Nephron (organoid): ENCODE measurements around the gene LPP.
A peak's percentile ranks its signal among the peaks of the same experiment; 100 is the strongest.

Experiments used
- H3K27ac Mint-ChIP-seq, 3 experiments: 2 replicates each; pipeline ENCODE4 v1.8.0; 2020; ENCODE audit warnings: mixed read lengths in 3 of 3, mild to moderate bottlenecking in 2 of 3, moderate library complexity in 1 of 3
- H3K27me3 Mint-ChIP-seq: 2 replicates; pipeline ENCODE4 v1.8.0; 2021; ENCODE audit warnings: low read depth, mild to moderate bottlenecking, moderate library complexity, mixed read lengths
- H3K36me3 Mint-ChIP-seq: 2 replicates; pipeline ENCODE4 v1.8.0; 2020; ENCODE audit warnings: low read depth, mixed read lengths
- H3K4me1 Mint-ChIP-seq: 2 replicates; pipeline ENCODE4 v1.8.0; 2020; ENCODE audit warnings: mixed read lengths
- H3K4me3 Mint-ChIP-seq, 3 experiments: 2 replicates each; pipeline ENCODE4 v1.8.0; 2020; ENCODE audit warnings: mild to moderate bottlenecking in 3 of 3, mixed read lengths in 3 of 3, moderate library complexity in 2 of 3
- H3K9me3 Mint-ChIP-seq: 2 replicates; pipeline ENCODE4 v1.8.0; 2020; ENCODE audit warnings: mixed read lengths
- TF ChIP-seq, protein P1 (sequence below), 3 experiments: fragments of 200-600 bp; sonication (generic); IDR thresholded peaks; one replicate each; pipeline ENCODE4 v1.5.0; 2021; ENCODE audit warnings: antibody characterized with exemption in 3 of 3; ENCODE audit not compliant: unreplicated experiment in 3 of 3

LPP gene

GRCh38 chr3:188487652-188488051 is 333.7 kb downstream of the LPP start:
- H3K36me3 Mint-ChIP-seq: peaks cover 30% of the 10 kb centered on the region
- TF ChIP-seq, protein P1, sequence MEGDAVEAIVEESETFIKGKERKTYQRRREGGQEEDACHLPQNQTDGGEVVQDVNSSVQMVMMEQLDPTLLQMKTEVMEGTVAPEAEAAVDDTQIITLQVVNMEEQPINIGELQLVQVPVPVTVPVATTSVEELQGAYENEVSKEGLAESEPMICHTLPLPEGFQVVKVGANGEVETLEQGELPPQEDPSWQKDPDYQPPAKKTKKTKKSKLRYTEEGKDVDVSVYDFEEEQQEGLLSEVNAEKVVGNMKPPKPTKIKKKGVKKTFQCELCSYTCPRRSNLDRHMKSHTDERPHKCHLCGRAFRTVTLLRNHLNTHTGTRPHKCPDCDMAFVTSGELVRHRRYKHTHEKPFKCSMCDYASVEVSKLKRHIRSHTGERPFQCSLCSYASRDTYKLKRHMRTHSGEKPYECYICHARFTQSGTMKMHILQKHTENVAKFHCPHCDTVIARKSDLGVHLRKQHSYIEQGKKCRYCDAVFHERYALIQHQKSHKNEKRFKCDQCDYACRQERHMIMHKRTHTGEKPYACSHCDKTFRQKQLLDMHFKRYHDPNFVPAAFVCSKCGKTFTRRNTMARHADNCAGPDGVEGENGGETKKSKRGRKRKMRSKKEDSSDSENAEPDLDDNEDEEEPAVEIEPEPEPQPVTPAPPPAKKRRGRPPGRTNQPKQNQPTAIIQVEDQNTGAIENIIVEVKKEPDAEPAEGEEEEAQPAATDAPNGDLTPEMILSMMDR (IDR thresholded peaks at IDR 0.05; ENCODE audit: unreplicated experiment in 3 of 3): no peak
- H3K4me1 Mint-ChIP-seq: peaks cover 11% of the 10 kb centered on the region
- no peak overlapping the region for H3K27ac Mint-ChIP-seq
- H3K9me3 Mint-ChIP-seq: no peaks in the 10 kb centered on the region
- H3K4me3 Mint-ChIP-seq: no peak overlapping the region
- no peaks in the 10 kb centered on the region for H3K27me3 Mint-ChIP-seq

DNA sequence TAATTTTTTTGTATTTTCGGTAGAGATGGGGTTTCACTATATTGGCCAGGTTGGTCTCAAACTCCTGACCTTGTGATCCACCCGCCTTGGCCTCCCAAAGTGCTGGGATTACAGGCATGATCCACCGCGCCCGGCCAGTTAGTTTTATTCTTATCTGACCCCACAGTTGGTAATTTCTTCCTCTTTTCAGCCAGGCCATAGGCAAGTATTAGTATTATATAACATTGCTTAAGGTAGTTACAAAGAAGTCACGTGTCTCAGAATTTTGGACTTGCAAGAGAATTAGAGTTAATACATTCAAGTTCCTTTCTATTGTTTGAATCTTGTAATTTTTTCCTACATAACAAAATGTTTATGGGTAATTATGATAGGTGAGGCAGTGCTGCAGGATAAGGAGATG is 334.8 kb downstream of the LPP start:
- Mint-ChIP-seq H3K36me3 (peaks cover 32% of the 10 kb centered on the region), H3K4me1 (peaks cover 5% of the 10 kb centered on the region), H3K4me3 (no peak overlapping the region), H3K27ac (no peak overlapping the region), H3K9me3 (no peaks in the 10 kb centered on the region), H3K27me3 (no peaks in the 10 kb centered on the region)
- TF ChIP-seq, protein P1 (IDR thresholded peaks at IDR 0.05; ENCODE audit: unreplicated experiment in 3 of 3): no peak

DNA sequence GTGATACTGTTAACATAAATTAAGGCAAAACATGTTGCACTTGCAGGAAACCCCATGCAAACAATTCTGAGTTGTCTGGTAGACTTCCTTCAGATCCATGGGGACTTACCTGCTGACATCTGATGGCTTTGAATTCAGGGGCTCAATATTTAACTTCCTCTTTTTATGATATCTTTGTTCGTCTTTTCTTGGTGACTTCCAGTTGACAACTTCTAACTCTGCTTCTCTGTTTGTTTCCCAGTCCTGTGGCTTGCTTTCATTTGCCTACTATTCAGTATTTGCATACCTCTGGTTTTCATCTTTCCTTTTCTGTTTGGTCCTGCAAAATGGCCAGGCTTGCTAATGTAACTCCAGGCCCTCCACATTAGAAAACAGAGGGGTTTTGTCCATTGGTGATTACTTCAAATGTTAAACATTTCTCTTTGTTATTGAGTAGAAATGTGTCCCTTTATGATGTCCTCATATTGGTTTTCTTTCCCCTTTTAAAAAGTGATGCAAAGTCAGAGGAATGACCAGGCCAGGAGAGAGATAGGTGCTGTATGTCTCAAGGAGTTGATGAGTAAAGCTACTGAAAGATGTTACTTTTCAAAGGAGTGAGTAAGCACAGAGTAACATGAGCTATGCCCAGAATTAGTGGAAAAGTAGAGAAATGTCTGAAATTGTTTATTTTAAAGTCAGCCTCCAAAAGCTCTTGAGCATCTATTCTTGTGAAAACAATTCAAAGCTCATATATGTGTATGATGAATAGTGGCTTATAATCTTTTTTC is 335.9 kb downstream of the LPP start:
- Mint-ChIP-seq H3K9me3 (no peaks in the 10 kb centered on the region), H3K4me3 (no peak overlapping the region), H3K36me3 (peaks cover 28% of the 10 kb centered on the region), H3K27ac (no peak overlapping the region), H3K27me3 (no peaks in the 10 kb centered on the region), H3K4me1 (peaks cover 5% of the 10 kb centered on the region)
- TF ChIP-seq, protein P1 (IDR thresholded peaks at IDR 0.05; ENCODE audit: unreplicated experiment in 3 of 3): no peak

GRCh38 chr3:188490416-188490815 is 336.5 kb downstream of the LPP start:
- TF ChIP-seq, protein P1 (IDR thresholded peaks at IDR 0.05; ENCODE audit: unreplicated experiment in 3 of 3): no peak
- Mint-ChIP-seq H3K36me3 (peaks cover 23% of the 10 kb centered on the region), H3K9me3 (no peaks in the 10 kb centered on the region), H3K27ac (no peak overlapping the region), H3K4me1 (peaks cover 5% of the 10 kb centered on the region), H3K27me3 (no peaks in the 10 kb centered on the region), H3K4me3 (no peak overlapping the region)

DNA sequence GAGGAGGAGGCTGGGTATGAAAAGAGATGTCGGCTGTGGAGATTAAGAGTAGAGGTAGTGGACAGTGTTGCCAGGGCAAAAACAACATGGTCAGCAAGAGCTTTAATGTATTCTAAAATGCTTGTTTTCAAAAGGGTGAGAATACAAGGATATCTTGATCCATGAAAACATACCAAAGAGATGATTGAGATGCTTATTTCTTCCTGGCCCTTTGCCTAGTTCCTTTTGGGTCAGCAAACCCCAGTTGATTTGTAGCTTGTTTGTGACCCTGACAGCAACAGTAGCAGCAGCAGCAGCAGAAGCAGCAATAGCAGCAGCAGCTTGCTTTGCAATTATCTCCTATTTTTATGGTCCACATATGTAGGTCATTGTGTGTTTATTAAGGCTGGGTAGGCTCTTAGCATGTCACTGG is 337.3 kb downstream of the LPP start:
- Mint-ChIP-seq H3K27me3 (no peaks in the 10 kb centered on the region), H3K4me1 (peaks cover 5% of the 10 kb centered on the region), H3K4me3 (no peak overlapping the region), H3K9me3 (no peaks in the 10 kb centered on the region), H3K36me3 (peaks cover 20% of the 10 kb centered on the region), H3K27ac (peak overlapping the region; percentile 2 to 74 (median 30))
- TF ChIP-seq, protein P1 (IDR thresholded peaks at IDR 0.05; ENCODE audit: unreplicated experiment in 3 of 3): no peak

GRCh38 chr3:188496390-188496789 is 342.4 kb downstream of the LPP start:
- no peak overlapping the region for H3K27ac Mint-ChIP-seq
- TF ChIP-seq, protein P1 (IDR thresholded peaks at IDR 0.05; ENCODE audit: unreplicated experiment in 3 of 3): no peak
- H3K27me3 Mint-ChIP-seq: no peaks in the 10 kb centered on the region

More at GRCh38 chr3:188496390-188496789, 342.4 kb downstream of the LPP start:
- Mint-ChIP-seq H3K4me1 (peaks cover under 1% of the 10 kb centered on the region), H3K4me3 (no peak overlapping the region), H3K36me3 (peaks cover 9% of the 10 kb centered on the region), H3K9me3 (no peaks in the 10 kb centered on the region)
